HG02610 (cell line): ENCODE data around the gene TTC28.
"Not testable (repeated sequence)": the region's sequence is repeated elsewhere in the genome, so short reads cannot be mapped to it uniquely, and the experiment has no call there.

Source experiments
- ATAC-seq: cut with Tn5 transposase; IDR thresholded peaks from one replicate; pipeline ENCODE4 v1.9.1; 2021; ENCODE audit warnings: mild to moderate bottlenecking, moderate library complexity; ENCODE audit not compliant: unreplicated experiment

The TTC28 gene

GRCh38 chr22:28608546-28608945 is 71.1 kb downstream of the TTC28 start:
- ATAC-seq: no peak

GRCh38 chr22:28607795-28608194 is 71.8 kb downstream of the TTC28 start:
- ATAC-seq: no peak

GRCh38 chr22:28604966-28605761 is 74.5 kb downstream of the TTC28 start:
- no peak for ATAC-seq

- ATAC-seq: no peak
Measured at GRCh38 chr22:28601915-28602314, 77.7 kb downstream of the TTC28 start.

DNA sequence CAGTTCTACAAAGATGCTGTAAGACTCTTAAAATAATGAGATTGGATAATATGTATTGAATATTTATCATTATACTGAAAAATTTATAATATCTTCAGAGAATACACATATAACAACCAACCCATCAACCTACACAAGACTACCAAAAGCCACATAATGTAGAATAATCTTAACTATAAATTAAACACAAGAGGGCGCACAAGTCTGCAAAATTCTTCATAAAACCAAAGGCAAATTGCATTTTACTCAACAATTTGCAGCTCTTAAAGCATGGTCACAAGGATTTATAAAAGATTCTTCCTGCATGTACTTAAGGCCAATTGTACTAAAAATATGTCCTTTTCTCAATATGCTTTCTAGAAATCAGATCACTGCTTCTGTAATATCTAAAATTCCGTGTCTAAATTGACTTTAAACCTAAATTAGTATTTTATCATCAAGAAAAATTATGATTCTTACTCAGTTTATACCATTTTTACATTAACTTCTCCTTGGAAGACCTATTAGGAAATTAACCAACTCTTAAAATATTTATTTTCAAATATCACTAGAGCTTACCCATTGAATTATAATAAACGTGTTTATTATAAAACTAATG is 79.0 kb downstream of the TTC28 start:
- no peak for ATAC-seq

DNA sequence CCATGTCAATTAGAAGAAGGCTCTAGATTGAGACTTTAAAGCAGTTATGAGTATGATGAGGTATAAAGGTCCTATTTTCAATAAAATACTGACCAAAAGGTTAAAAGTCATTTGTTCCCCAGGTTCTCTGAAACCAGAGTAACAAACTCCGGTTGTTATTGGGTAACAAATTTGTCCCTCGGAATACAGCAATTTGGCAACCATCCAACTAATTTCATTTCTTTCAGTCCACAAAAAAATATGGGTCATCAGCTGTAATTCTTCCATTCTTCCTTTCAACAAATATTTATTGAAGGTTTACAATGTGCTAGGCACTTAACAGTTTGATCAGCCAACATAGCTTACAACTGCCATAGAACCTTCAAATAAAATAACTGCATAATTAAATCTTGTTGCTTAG is 79.9 kb downstream of the TTC28 start:
- no peak for ATAC-seq

DNA sequence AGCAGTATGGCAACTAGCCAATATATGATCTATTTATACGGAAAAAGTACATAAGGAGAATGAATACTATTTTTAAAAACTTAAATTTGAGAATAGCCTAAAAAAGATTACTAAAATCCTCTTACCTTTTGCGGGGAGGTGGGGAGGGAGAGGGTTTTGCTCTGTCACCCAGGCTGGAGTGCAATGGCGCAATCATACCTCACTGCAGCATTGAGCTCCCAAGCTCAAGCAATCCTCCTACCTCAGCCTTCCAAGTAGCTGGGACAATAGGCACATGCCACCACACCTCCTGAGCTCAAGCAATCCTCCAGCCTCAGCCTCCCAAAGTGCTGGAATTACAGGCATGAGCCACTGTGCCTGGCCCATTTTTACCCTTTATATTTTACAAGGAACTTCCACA is 82.0 kb downstream of the TTC28 start:
- no peak for ATAC-seq

DNA sequence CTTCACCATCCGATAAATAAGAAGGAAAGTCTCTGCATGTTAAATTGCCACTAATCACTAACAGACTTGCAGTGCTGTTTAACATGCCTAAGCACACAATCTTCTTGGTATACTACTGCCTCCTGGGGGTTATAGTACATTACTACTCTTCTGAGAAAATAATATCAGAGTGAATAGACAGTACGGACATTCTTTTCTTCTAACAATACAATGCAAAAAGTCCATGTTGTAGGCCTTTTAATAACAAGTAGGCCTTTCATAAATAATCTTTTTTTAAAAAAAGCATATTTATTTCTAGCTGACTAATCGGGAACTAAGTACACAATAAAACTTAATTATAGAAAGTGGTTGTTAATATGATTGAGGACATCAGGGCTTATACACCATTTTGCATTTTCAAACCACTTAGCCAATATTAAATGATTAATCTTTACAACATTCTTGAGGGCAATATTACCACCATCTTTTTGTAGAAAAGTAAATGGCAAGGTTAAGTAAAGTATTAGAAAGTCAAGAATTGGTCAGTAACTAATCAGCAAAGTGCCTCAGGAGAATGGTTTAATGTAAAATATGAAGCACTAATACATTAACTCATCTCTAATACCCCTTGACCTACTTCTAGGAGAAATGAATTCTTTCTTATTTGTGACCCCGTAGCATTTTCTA is 84.7 kb downstream of the TTC28 start:
- no peak for ATAC-seq

GRCh38 chr22:28594076-28594796 is 85.4 kb downstream of the TTC28 start:
- no peak for ATAC-seq

- no peak for ATAC-seq
Measured at GRCh38 chr22:28593299-28593698, 86.3 kb downstream of the TTC28 start.

DNA sequence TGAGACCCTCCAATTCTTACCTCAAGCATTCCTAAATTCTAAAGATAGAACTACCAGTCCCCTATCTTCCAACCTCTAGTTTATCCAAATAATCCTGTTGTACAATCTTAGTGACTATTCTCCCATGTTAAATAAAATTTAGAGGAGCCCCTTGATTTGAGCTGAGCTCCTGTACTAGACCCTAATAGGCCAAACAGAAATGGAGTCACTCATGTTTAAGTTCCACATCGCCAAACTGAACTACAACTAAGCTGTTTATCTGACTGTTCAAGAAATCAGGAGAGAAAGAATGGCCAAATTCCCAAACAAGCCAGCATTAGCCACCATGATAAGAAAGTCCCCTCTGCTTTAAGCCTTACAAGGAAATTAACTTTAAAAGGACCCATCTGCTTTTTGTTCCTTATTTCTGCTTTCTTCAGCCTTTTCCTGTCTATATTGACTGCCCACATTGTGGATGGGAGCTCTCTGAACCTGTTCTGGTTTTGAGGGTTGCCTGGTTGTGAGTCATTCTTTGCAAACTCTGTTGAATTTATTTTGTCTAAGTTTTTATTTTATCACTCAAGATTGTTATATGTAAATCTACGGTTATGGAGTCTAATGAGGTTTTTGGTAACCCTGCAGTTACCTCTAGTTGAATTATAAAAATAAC is 90.4 kb downstream of the TTC28 start:
- no peak for ATAC-seq

DNA sequence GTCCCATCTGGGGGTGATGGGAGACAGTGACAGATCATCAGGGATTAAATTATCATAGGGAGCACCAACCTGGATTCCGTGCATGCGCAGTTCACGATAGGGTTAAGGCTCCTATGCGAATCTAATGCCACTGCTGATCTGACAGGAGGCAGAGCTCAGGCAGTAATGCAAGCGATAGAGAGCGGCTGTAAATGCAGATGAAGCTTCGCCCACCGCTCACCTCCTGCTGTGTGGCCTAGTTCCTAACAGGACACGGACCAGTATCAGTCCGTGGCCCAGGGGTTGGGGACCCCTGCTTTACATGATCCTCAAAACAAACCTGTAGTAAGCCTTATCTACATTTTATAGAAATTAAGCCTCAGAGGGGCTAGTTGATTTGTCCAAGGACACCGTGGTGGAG is 94.3 kb downstream of the TTC28 start:
- ATAC-seq: no peak

GRCh38 chr22:28582806-28583205 is 96.8 kb downstream of the TTC28 start:
- ATAC-seq: no peak

DNA sequence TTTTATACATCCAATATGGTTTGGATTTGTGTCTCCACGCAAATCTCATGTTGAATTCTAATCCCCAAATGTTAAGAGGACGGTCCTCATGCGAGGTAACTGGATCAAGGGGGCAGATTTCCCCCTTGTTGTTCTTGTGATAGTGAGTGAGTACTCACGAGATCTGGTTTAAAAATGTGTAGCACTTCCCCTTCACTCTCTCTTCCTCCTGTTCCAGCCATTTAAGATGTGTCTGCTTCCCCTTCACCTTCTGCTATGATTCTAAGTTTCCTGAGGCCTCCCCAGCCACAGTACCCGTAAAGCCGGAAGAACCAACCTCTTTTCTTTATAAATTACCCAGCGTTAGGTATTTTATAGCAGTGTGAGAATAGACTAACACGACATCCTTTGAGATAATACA is 98.6 kb downstream of the TTC28 start:
- ATAC-seq: no peak

- no peak for ATAC-seq
Measured at GRCh38 chr22:28576162-28576561, 103.5 kb downstream of the TTC28 start.

GRCh38 chr22:28574159-28574788 is 105.4 kb downstream of the TTC28 start:
- ATAC-seq: no peak

- no peak for ATAC-seq
Measured at GRCh38 chr22:28570696-28571373, 108.8 kb downstream of the TTC28 start.

- ATAC-seq: not testable (repeated sequence)
Measured at GRCh38 chr22:28568974-28569373, 110.7 kb downstream of the TTC28 start.

- ATAC-seq: no peak
Measured at GRCh38 chr22:28568099-28568498, 111.5 kb downstream of the TTC28 start.

- ATAC-seq: not testable (repeated sequence)
Measured at GRCh38 chr22:28566920-28567499, 112.6 kb downstream of the TTC28 start.
